ENCODE data around the gene TOP3B. TPM values are rescaled to one million over a fixed set of nuclear protein-coding genes. Genes with fewer than 3 reads are reported as not detected.

TOP3B gene
- total and polyA plus RNA-seq, 9 of the 15 experiments (the other 6 are each of a cell fraction or from before 2014, with no cell fraction given): 3.0 to 188 (median 112) TPM

- peak overlapping the region; percentile 58 for H2AFZ ChIP-seq (ENCODE audit: low read depth, low read length)
- in situ Hi-C loops (cut with MboI) (no loop called here), intact Hi-C loops (cut with micrococcal nuclease) (loop anchor here (1.0 to 10.0 kb wide), 4 partner anchors 72 to 394 kb away; no protein-coding TSS in a partner anchor)
- DNase-seq (ENCODE audit: extremely low read depth in 1 of 4, low spot score in 3 of 4) (peak; percentile 69 to 90 (median 80)), ATAC-seq (peak; percentile 83), FAIRE-seq (no peak)
- 7% methylated on average over 7 of the region's 7 CpGs for WGBS (ENCODE audit: insufficient coverage, low coverage, missing lambda C conversion rate)
- H3K36me3 ChIP-seq (ENCODE audit: control insufficient read depth, insufficient read depth, low read length): no peaks in the 10 kb centered on the region
- peaks cover 16% of the 10 kb centered on the region; the same call in 1 of the 2 replicates for H4K20me1 ChIP-seq (replicated peaks; ENCODE audit: control insufficient read depth, insufficient read depth, low read length)
- H3K9me3 ChIP-seq (replicated peaks; ENCODE audit: control insufficient read depth, insufficient read depth, low read depth, low read length): no peaks in the 10 kb centered on the region
- BruUV-seq (replicated peaks): no TSS peak
- H3K27ac ChIP-seq (ENCODE audit: extremely low read depth, low read depth, low read length): no peak overlapping the region
- H3K4me3 ChIP-seq: no peak overlapping the region
- H3K4me2 ChIP-seq (ENCODE audit: insufficient read depth, low read length): no peak overlapping the region
- H3K4me1 ChIP-seq (replicated peaks in 1 of 2; ENCODE audit: control insufficient read depth in 2 of 2, insufficient read depth in 2 of 2, low read length in 2 of 2): peaks cover 3 to 10% of the 10 kb centered on the region in 2 experiments; a peak in 4 of 5 replicates
- H3K9ac ChIP-seq (ENCODE audit: insufficient read depth in 1 of 2, low read depth in 2 of 2, low read length in 2 of 2): peak overlapping the region in 1 of 2 experiments; percentile 12; a peak in 2 of 4 replicates
- ChIA-PET CTCF (ENCODE audit: low intra/inter-chr PET ratio) (interaction anchor here (0.6 to 2.9 kb wide), 7 partner anchors 31 to 177 kb away, joined by 3 to 20 read pairs (median 6); no protein-coding TSS in a partner anchor), POLR2A (interaction anchor here (0.5 to 7.9 kb wide), 23 partner anchors 8 to 456 kb away, joined by 3 to 88 read pairs (median 4); partner anchors contain the start of gene TOP3B)
- no peaks in the 10 kb centered on the region for H3K79me2 ChIP-seq (ENCODE audit: control insufficient read depth, insufficient read depth, low read length)
- H3K27me3 ChIP-seq (ENCODE audit: control insufficient read depth in 2 of 2, insufficient read depth in 2 of 2, low read length in 2 of 2): peaks cover 12 to 44% of the 10 kb centered on the region in 2 experiments; a peak in 4 of 5 replicates
- no peaks in the 10 kb centered on the region for H3K9me1 ChIP-seq (ENCODE audit: control insufficient read depth, insufficient read depth, low read length)
- TF ChIP-seq E2F3 (CRISPR knock-in tag; IDR thresholded peaks at IDR 0.05) (no peak), GATA2 (CRISPR knock-in tag; IDR thresholded peaks at IDR 0.05) (no peak), U2AF2 (optimal IDR thresholded peaks at IDR 0.05; ENCODE audit: low read depth, low read length) (no peak), E2F5 (CRISPR knock-in tag; IDR thresholded peaks at IDR 0.05) (0 out of 2 replicates have a peak, but pooled peaks have one; percentile 42), ZBTB7A (IDR thresholded peaks at IDR 0.05; ENCODE audit: borderline replicate concordance, control insufficient read depth, low read depth, low read length) (peak; percentile 55; the same call in 1 of the 2 replicates), USF2 (CRISPR knock-in tag; IDR thresholded peaks at IDR 0.05) (no peak), CHCHD3 (CRISPR knock-in tag; IDR thresholded peaks at IDR 0.05) (no peak), NEUROD1 (IDR thresholded peaks at IDR 0.05; ENCODE audit: borderline replicate concordance, low read depth, low read length, partially characterized antibody) (no peak), UBTF (IDR thresholded peaks at IDR 0.05; ENCODE audit: borderline replicate concordance in 1 of 2, low read depth in 2 of 2, low read length in 2 of 2) (no peak), RAD51 (IDR thresholded peaks at IDR 0.05; ENCODE audit: borderline replicate concordance, low read depth) (no peak)
Observed at GRCh38 chr22:22030493-22031182, 48.1 kb upstream of the TOP3B start.
